ENCODE measurements around the gene EIF5A. TPM values are rescaled to one million over a fixed set of nuclear protein-coding genes. Genes with fewer than 3 reads are reported as not detected.

EIF5A gene
- total and polyA plus RNA-seq, 9 of the 15 experiments (the other 6 are each of a cell fraction or from before 2014, with no cell fraction given): 22.9 to 1,163 (median 772) TPM

- H3K9ac ChIP-seq (ENCODE audit: insufficient read depth in 1 of 2, low read depth in 2 of 2, low read length in 2 of 2): no peak overlapping the region
- TF ChIP-seq ILK (tag; IDR thresholded peaks at IDR 0.05; ENCODE audit: borderline replicate concordance, low read depth) (no peak), HDGF (IDR thresholded peaks at IDR 0.05) (no peak), GTF2B (IDR thresholded peaks at IDR 0.05; ENCODE audit: extremely low read depth, insufficient read length) (no peak), ERF (CRISPR knock-in tag; IDR thresholded peaks at IDR 0.05) (no peak)
- no peak overlapping the region for H3K4me3 ChIP-seq
- no peak for ATAC-seq
- H3K79me2 ChIP-seq (ENCODE audit: control insufficient read depth, insufficient read depth, low read length): no peaks in the 10 kb centered on the region; the same call in 2 of the 3 replicates
- no peaks in the 10 kb centered on the region for H3K27me3 ChIP-seq (ENCODE audit: control insufficient read depth in 2 of 2, insufficient read depth in 2 of 2, low read length in 2 of 2)
- no peak overlapping the region for H3K27ac ChIP-seq (ENCODE audit: extremely low read depth, low read depth, low read length)
- H3K4me2 ChIP-seq (ENCODE audit: insufficient read depth, low read length): no peak overlapping the region
- in situ Hi-C loops (cut with MboI) (loop anchor here (10.0 kb wide), 1 partner anchor 198 kb away; the partner anchor contains the start of gene TNFSF13), intact Hi-C loops (cut with micrococcal nuclease) (loop anchor here (5.0 kb wide), 2 partner anchors 146 to 206 kb away; partner anchors contain the start of gene SENP3)
- DNase-seq (ENCODE audit: extremely low read depth in 1 of 4, low spot score in 3 of 4): no peak
- H2AFZ ChIP-seq (ENCODE audit: low read depth, low read length): no peak overlapping the region
- FAIRE-seq: no peak
- WGBS (ENCODE audit: insufficient coverage, low coverage, missing lambda C conversion rate): 51% methylated on average over 5 of the region's 8 CpGs
- H4K20me1 ChIP-seq (replicated peaks; ENCODE audit: control insufficient read depth, insufficient read depth, low read length): no peaks in the 10 kb centered on the region
- H3K4me1 ChIP-seq (replicated peaks in 1 of 2; ENCODE audit: control insufficient read depth in 2 of 2, insufficient read depth in 2 of 2, low read length in 2 of 2): peaks cover 0 to 31% of the 10 kb centered on the region in 2 experiments; a peak in 3 of 5 replicates
- POLR2A ChIA-PET: interaction anchor here (1.2 to 1.6 kb wide), 2 partner anchors 45 to 129 kb away, joined by 3 to 7 read pairs; no protein-coding TSS in a partner anchor
- H3K9me1 ChIP-seq (ENCODE audit: control insufficient read depth, insufficient read depth, low read length): no peaks in the 10 kb centered on the region
- H3K9me3 ChIP-seq (replicated peaks; ENCODE audit: control insufficient read depth, insufficient read depth, low read depth, low read length): no peaks in the 10 kb centered on the region
- H3K36me3 ChIP-seq (ENCODE audit: control insufficient read depth, insufficient read depth, low read length): no peaks in the 10 kb centered on the region
- CTCF ChIA-PET (ENCODE audit: low intra/inter-chr PET ratio): interaction anchor here (1.7 kb wide), 1 partner anchor 203 kb away, joined by 9 read pairs; no protein-coding TSS in a partner anchor
- BruUV-seq (replicated peaks): no TSS peak
These were observed 49.3 kb downstream of the EIF5A start for GRCh38 chr17:7356756-7357155.

GRCh38 chr17:7357381-7357780, 50.0 kb downstream of the EIF5A start:
- BruUV-seq (replicated peaks): no TSS peak
- H2AFZ ChIP-seq (ENCODE audit: low read depth, low read length): no peak overlapping the region
- 15% methylated on average over 2 of the region's 2 CpGs for WGBS (ENCODE audit: insufficient coverage, low coverage, missing lambda C conversion rate)
- intact Hi-C loops (cut with micrococcal nuclease): loop anchor here (5.0 kb wide), 2 partner anchors 145 to 205 kb away; partner anchors contain the start of gene SENP3
- no peaks in the 10 kb centered on the region for H3K36me3 ChIP-seq (ENCODE audit: control insufficient read depth, insufficient read depth, low read length)
- no peaks in the 10 kb centered on the region; the same call in 2 of the 3 replicates for H3K79me2 ChIP-seq (ENCODE audit: control insufficient read depth, insufficient read depth, low read length)
- H3K9me1 ChIP-seq (ENCODE audit: control insufficient read depth, insufficient read depth, low read length): no peaks in the 10 kb centered on the region
- no peak overlapping the region for H3K27ac ChIP-seq (ENCODE audit: extremely low read depth, low read depth, low read length)
- in situ Hi-C loops (cut with MboI): loop anchor here (10.0 kb wide), 1 partner anchor 197 kb away; the partner anchor contains the start of gene TNFSF13
- H3K9ac ChIP-seq (ENCODE audit: insufficient read depth in 1 of 2, low read depth in 2 of 2, low read length in 2 of 2): no peak overlapping the region
- no peak for TF ChIP-seq ZNF644 (tag; IDR thresholded peaks at IDR 0.05; ENCODE audit: low read depth)
- DNase-seq (ENCODE audit: extremely low read depth in 1 of 4, low spot score in 3 of 4) (no peak), ATAC-seq (no peak), FAIRE-seq (no peak)
- ChIA-PET POLR2A (interaction anchor here (1.1 to 1.6 kb wide), 2 partner anchors 13 to 128 kb away, joined by 3 to 7 read pairs; no protein-coding TSS in a partner anchor), CTCF (ENCODE audit: low intra/inter-chr PET ratio) (no interaction called here)
- no peaks in the 10 kb centered on the region for H3K27me3 ChIP-seq (ENCODE audit: control insufficient read depth in 2 of 2, insufficient read depth in 2 of 2, low read length in 2 of 2)
- H3K4me1 ChIP-seq (replicated peaks in 1 of 2; ENCODE audit: control insufficient read depth in 2 of 2, insufficient read depth in 2 of 2, low read length in 2 of 2): peaks cover 0 to 25% of the 10 kb centered on the region in 2 experiments; a peak in 3 of 5 replicates
- no peaks in the 10 kb centered on the region for H3K9me3 ChIP-seq (replicated peaks; ENCODE audit: control insufficient read depth, insufficient read depth, low read depth, low read length)
- H4K20me1 ChIP-seq (replicated peaks; ENCODE audit: control insufficient read depth, insufficient read depth, low read length): no peaks in the 10 kb centered on the region
- no peak overlapping the region for H3K4me3 ChIP-seq
- no peak overlapping the region for H3K4me2 ChIP-seq (ENCODE audit: insufficient read depth, low read length)
